Endothelial cell of umbilical vein (primary cell): ENCODE data around the gene ADIRF. TPM values are rescaled to one million over a fixed set of nuclear protein-coding genes. Genes with fewer than 3 reads are reported as not detected.

Experiments used
- BruUV-seq: library from RNA; stranded (reverse); fragments of 400-500 nt; replicated peaks from 2 replicates; lab custom pipeline; 2021; lab: Mats Ljungman, UMichigan
- CTCF ChIA-PET: fragments of 300-600, 350-600 bp; sonication (Branson Sonifier 250); formaldehyde crosslinking; loops from one replicate; lab custom pipeline; 2021; ENCODE audit warnings: antibody characterized with exemption, inconsistent platforms; lab: Charles Lee
- POLR2A ChIA-PET: fragments of 300-600, 350-600 bp; sonication (Branson Sonifier 250); formaldehyde crosslinking; loops from one replicate; lab custom pipeline; 2021; ENCODE audit warnings: antibody characterized with exemption, inconsistent platforms; lab: Charles Lee
- DNase-seq: peaks from one replicate; pipeline ENCODE4 v3.0.0-alpha.2; 2011; ENCODE audit warnings: low read depth, low spot score
- FAIRE-seq: peaks from 2 replicates; lab custom pipeline; 2011; peaks lifted over from hg19 to GRCh38; lab: Jason Lieb, UNC
- H2AFZ ChIP-seq: 2 replicates; pipeline ENCODE4 v1.6.0; 2012; ENCODE audit warnings: low read depth, low read length, control low read depth, inconsistent platforms
- H3K27ac ChIP-seq: 2 replicates; pipeline ENCODE4 v1.5.1; 2011; ENCODE audit warnings: low read depth, mild to moderate bottlenecking, control low read depth, low read length, moderate library complexity; ENCODE audit not compliant: insufficient read depth
- H3K27me3 ChIP-seq, 2 experiments: 2 replicates each; pipeline versions ENCODE4 v1.6.0 to v1.6.1; 2011; ENCODE audit warnings: low read length in 2 of 2, mixed read lengths in 1 of 2; ENCODE audit not compliant: control insufficient read depth in 2 of 2, insufficient read depth in 2 of 2
- H3K36me3 ChIP-seq, 2 experiments: 2 replicates in 1 of 2; 3 replicates in 1 of 2; pipeline ENCODE4 v1.5.1; 2011; ENCODE audit warnings: low read length in 2 of 2, mild to moderate bottlenecking in 1 of 2, moderate library complexity in 1 of 2; ENCODE audit not compliant: control insufficient read depth in 2 of 2, insufficient read depth in 2 of 2; ENCODE audit errors: extremely low read depth in 1 of 2
- H3K4me1 ChIP-seq: 3 replicates; pipeline ENCODE4 v1.5.1; 2011; ENCODE audit warnings: mild to moderate bottlenecking, low read length; ENCODE audit not compliant: control insufficient read depth, insufficient read depth; ENCODE audit errors: extremely low read depth
- H3K4me2 ChIP-seq: 2 replicates; pipeline ENCODE4 v1.6.1; 2011; ENCODE audit warnings: low read length, control low read depth, mixed read lengths; ENCODE audit not compliant: insufficient read depth
- H3K4me3 ChIP-seq, 3 experiments: fragments of 200-600 bp in 1 of 3; sonication (generic), shearing (Covaris generic) in 1 of 3; replicated peaks in 1 of 3; 2 replicates each; pipeline ENCODE4 v1.5.1; 2011 to 2016; ENCODE audit warnings: control low read depth in 3 of 3, low read length in 3 of 3, mild to moderate bottlenecking in 2 of 3, inconsistent platforms in 1 of 3, low read depth in 1 of 3, moderate library complexity in 1 of 3; ENCODE audit not compliant: insufficient read depth in 1 of 3
- H3K79me2 ChIP-seq: 2 replicates; pipeline ENCODE4 v1.6.0; 2012; ENCODE audit warnings: low read length, inconsistent platforms; ENCODE audit not compliant: control insufficient read depth, insufficient read depth
- H3K9ac ChIP-seq: replicated peaks from 2 replicates; pipeline ENCODE3; 2011; ENCODE audit warnings: low read length, control low read depth; ENCODE audit not compliant: insufficient read depth; ENCODE audit errors: extremely low read depth
- H3K9me1 ChIP-seq: replicated peaks from 3 replicates; pipeline ENCODE4 v1.6.0; 2011; ENCODE audit warnings: mild to moderate bottlenecking, low read length; ENCODE audit not compliant: control insufficient read depth, insufficient read depth; ENCODE audit errors: extremely low read depth
- H3K9me3 ChIP-seq: replicated peaks from 2 replicates; pipeline ENCODE4 v1.5.1; 2012; ENCODE audit warnings: low read length, inconsistent platforms; ENCODE audit not compliant: control insufficient read depth, insufficient read depth
- H4K20me1 ChIP-seq: replicated peaks from 2 replicates; pipeline ENCODE3; 2011; ENCODE audit warnings: mild to moderate bottlenecking, low read length; ENCODE audit not compliant: control insufficient read depth, insufficient read depth; ENCODE audit errors: extremely low read depth
- CTCF ChIP-seq, 2 donors: IDR thresholded peaks; 1 replicate in 1 of 2; 2 replicates in 1 of 2; pipeline ENCODE4 v1.5.1; 2011; ENCODE audit warnings: low read length in 2 of 2, mild to moderate bottlenecking in 2 of 2, moderate library complexity in 2 of 2, control low read depth in 1 of 2, inconsistent platforms in 1 of 2, low read depth in 1 of 2; ENCODE audit not compliant: insufficient read depth in 1 of 2; ENCODE audit errors: extremely low read depth in 1 of 2
- EZH2 ChIP-seq: IDR thresholded peaks from 2 replicates; pipeline ENCODE4 v1.6.1; 2012; ENCODE audit warnings: borderline replicate concordance, low read depth, mild to moderate bottlenecking, moderate library complexity, low read length, inconsistent platforms; ENCODE audit not compliant: severe bottlenecking
- FOS ChIP-seq: IDR thresholded peaks from 2 replicates; pipeline ENCODE4 v1.6.1; 2011; ENCODE audit warnings: mild to moderate bottlenecking, low read length, moderate library complexity, borderline replicate concordance; ENCODE audit not compliant: insufficient read depth
- GATA2 ChIP-seq: IDR thresholded peaks from 2 replicates; pipeline ENCODE4 v1.7.0; 2011; ENCODE audit warnings: low read depth, mild to moderate bottlenecking, moderate library complexity, mixed read lengths, low read length; ENCODE audit not compliant: insufficient read length, insufficient read depth
- JUN ChIP-seq: IDR thresholded peaks from 2 replicates; pipeline ENCODE4 v1.6.1; 2011; ENCODE audit warnings: borderline replicate concordance, low read depth; ENCODE audit not compliant: insufficient read length, insufficient read depth
- MYC ChIP-seq: IDR thresholded peaks from one replicate; pipeline ENCODE4 v1.6.1; 2011; ENCODE audit warnings: mild to moderate bottlenecking, low read depth, low read length
- POLR2A ChIP-seq: IDR thresholded peaks from 2 replicates; pipeline ENCODE4 v1.6.1; 2012; ENCODE audit warnings: low read depth, mild to moderate bottlenecking, control low read depth, low read length
- POLR2AphosphoS5 ChIP-seq: IDR thresholded peaks from 2 replicates; pipeline ENCODE4 v1.6.1; 2012; ENCODE audit warnings: low read depth, mild to moderate bottlenecking, control low read depth, low read length, moderate library complexity; ENCODE audit not compliant: insufficient read depth
- dilution Hi-C: fragments of 300-500 bp; cut with MboI; formaldehyde crosslinking; loops from one replicate; pipeline ENCODE4 v1.15.0; 2019; ENCODE audit warnings: low sequenced_read_pairs; ENCODE audit not compliant: extremely low pct_ligation_motif_present
- intact Hi-C: fragments of 100-400 bp; cut with micrococcal nuclease; formaldehyde crosslinking; loops from one replicate; pipeline ENCODE4 v1.10.0; 2022
- polyA plus RNA-seq, 4 experiments: library from polyadenylated mRNA; depleted of rRNA in 3 of 4; stranded (reverse) in 3 of 4; unstranded in 1 of 4; fragments of >200 nt; gene quantifications; 2 replicates each; pipeline versions ENCODE4 v1.2.1 to v1.2.3, GENCODE V29; 2011 to 2012; ENCODE audit warnings: missing spikeins in 1 of 4
- total RNA-seq: library from RNA; stranded (reverse); gene quantifications from 2 replicates; pipeline ENCODE4 v1.2.3, GENCODE V29; 2021
- TF ChIP-seq, protein P1 (sequence below): IDR thresholded peaks from 2 replicates; pipeline ENCODE4 v1.6.1; 2011; ENCODE audit not compliant: insufficient read depth, insufficient read length

ADIRF gene
- total and polyA plus RNA-seq, 2 donors (not counting 3 experiments of a cell fraction or from before 2014, with no cell fraction given): 3.7 to 4.4 TPM

DNA sequence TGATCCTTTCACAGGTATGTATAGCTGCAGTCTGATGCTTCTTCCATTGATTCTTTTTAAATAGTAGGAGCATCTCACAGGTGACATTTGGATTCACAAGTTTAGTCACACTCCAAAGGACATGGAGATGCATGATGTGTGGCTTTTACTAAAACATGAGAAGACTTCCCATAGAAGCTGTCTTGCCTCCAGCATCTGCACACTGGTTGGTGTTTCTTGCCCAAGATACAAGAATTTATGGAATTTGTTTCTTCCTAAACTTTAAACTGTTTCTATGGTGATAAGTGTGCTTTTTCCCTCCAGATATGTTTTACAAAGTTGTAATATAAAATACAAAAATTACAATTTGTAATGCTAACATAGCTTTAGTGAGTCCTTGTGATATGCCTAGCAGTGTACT lies 24.2 kb downstream of the ADIRF start:
- no peaks in the 10 kb centered on the region for H4K20me1 ChIP-seq
- H3K9me3 ChIP-seq: no peaks in the 10 kb centered on the region
- no TSS peak for BruUV-seq
- H3K4me1 ChIP-seq: no peaks in the 10 kb centered on the region
- no peaks in the 10 kb centered on the region for H3K79me2 ChIP-seq
- H3K36me3 ChIP-seq: no peaks in the 10 kb centered on the region
- FAIRE-seq (no peak), DNase-seq (no peak)
- no peak overlapping the region for H3K27ac ChIP-seq
- no peak for TF ChIP-seq GATA2
- no peak for TF ChIP-seq FOS
- TF ChIP-seq EZH2: no peak
- no peak for TF ChIP-seq JUN
- TF ChIP-seq MYC: no peak
- no peak for TF ChIP-seq CTCF (IDR thresholded peaks at IDR 0.05; ENCODE audit: extremely low read depth in 1 of 2, insufficient read depth in 1 of 2, low read depth in 1 of 2, low read length in 2 of 2)
- CTCF ChIA-PET: no interaction called here
- peaks cover 5% of the 10 kb centered on the region in 2 experiments for H3K27me3 ChIP-seq
- intact Hi-C loops: no loop called here
- H3K4me2 ChIP-seq: no peak overlapping the region
- POLR2A ChIA-PET: no interaction called here
- H3K4me3 ChIP-seq: no peak overlapping the region
- dilution Hi-C loops: no loop called here
- H2AFZ ChIP-seq: no peak overlapping the region
- no peak overlapping the region for H3K9ac ChIP-seq
- H3K9me1 ChIP-seq: no peaks in the 10 kb centered on the region

DNA sequence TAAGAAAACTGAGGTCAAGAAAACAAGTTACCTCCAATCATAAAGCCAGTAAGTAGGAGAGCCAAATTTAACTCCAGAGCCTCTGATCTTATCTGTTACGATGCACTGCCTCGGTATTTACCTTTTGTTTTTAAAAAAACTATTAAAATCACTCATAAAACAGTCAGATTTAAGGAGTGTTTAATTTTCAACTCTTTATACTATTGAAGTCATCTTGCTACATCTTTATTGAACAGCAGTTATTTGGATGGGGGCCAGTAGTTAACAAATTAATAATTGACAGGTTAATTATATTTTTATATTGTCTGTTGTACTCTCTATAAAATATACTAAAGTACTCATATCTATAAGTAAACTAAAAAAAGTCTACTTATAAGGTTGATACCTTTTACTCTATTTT lies 24.6 kb downstream of the ADIRF start:
- dilution Hi-C loops: no loop called here
- Histone ChIP-seq H3K27me3 (peaks cover 5% of the 10 kb centered on the region in 2 experiments), H4K20me1 (no peaks in the 10 kb centered on the region), H3K4me2 (no peak overlapping the region), H2AFZ (no peak overlapping the region), H3K9ac (no peak overlapping the region), H3K27ac (no peak overlapping the region), H3K79me2 (no peaks in the 10 kb centered on the region), H3K9me1 (no peaks in the 10 kb centered on the region), H3K36me3 (no peaks in the 10 kb centered on the region), H3K9me3 (no peaks in the 10 kb centered on the region), H3K4me3 (no peak overlapping the region), H3K4me1 (no peaks in the 10 kb centered on the region)
- TF ChIP-seq FOS (no peak), GATA2 (no peak), MYC (no peak), POLR2A (no peak), CTCF (IDR thresholded peaks at IDR 0.05; ENCODE audit: extremely low read depth in 1 of 2, insufficient read depth in 1 of 2, low read depth in 1 of 2, low read length in 2 of 2) (no peak), EZH2 (no peak), POLR2AphosphoS5 (no peak), JUN (no peak)
- TF ChIP-seq, protein P1, sequence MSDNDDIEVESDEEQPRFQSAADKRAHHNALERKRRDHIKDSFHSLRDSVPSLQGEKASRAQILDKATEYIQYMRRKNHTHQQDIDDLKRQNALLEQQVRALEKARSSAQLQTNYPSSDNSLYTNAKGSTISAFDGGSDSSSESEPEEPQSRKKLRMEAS: no peak
- DNase-seq: no peak
- FAIRE-seq: no peak
- BruUV-seq: no TSS peak
- POLR2A ChIA-PET: no interaction called here
- intact Hi-C loops: no loop called here
- CTCF ChIA-PET: no interaction called here
